ENCODE data around the gene NCAPH2.

Gene NCAPH2

DNA sequence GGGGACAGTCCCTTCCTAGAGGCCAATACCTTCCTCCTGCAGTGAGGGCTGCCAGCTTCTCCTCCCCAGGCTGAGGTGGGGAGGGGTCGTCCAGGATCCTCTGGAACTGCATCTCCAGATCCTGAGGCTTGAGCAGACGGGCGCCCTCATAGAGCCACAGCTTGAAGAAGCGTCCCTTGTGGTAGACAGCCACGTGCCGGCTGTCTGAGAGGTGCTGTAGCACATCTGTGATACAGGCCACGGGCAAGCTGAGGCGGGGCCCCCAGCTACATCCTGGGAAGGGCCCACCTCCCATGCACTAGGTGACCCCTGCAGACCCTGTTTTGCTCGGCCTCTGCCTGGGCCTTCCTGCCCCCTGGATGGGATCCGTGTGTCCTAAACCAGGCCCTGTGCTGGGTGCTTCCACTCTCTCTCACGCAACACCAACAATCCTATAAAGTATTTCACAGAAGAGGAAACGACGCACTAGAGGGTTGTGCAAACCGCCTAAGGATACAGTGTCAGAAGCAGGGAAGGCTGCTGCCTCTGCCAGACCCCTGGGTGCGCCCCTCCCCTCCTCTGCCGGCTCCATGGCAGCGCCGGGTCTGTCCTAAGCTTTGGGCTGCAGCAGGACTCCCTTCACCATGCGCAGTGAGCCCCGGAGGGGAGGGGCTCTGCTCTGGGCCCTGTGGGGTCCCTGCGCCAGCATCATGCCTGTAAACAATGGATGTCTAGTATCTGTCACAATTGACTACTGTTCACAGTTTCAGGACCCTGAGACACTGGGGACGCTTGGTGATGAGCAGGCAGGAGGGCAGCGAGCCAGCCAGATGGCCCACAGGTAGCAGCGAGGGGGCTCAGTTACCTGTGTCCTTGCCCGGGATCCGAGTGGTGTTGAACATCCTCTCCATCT lies 65.7 kb downstream of the NCAPH2 start:
- DNase-seq (ENCODE audit: low read depth in 2 of 2): no peak

- DNase-seq (ENCODE audit: low read depth in 2 of 2): no peak
Measured at GRCh38 chr22:50574383-50574755, 66.3 kb downstream of the NCAPH2 start.

Data from stimulated activated CD8-positive, alpha-beta memory T cell treated with anti-CD3 and anti-CD28 coated beads, Interleukin-2, amount 100 ng/mL, for 48 hours (primary cell).